HUES64 (cell line): ENCODE data around the gene MASP1. TPM values are rescaled to one million over a fixed set of nuclear protein-coding genes. Genes with fewer than 3 reads are reported as not detected.
A peak's percentile ranks its signal among the peaks of the same experiment; 100 is the strongest.

Experiments
- H3K27ac ChIP-seq: 2 replicates; pipeline ENCODE4 v1.7.0; 2013; ENCODE audit warnings: low read depth, low read length, inconsistent platforms
- H3K27me3 ChIP-seq: 2 replicates; pipeline ENCODE4 v1.6.1; 2013; ENCODE audit warnings: mild to moderate bottlenecking, low read length; ENCODE audit not compliant: insufficient read depth
- H3K36me3 ChIP-seq: 2 replicates; pipeline ENCODE4 v1.6.1; 2013; ENCODE audit warnings: mild to moderate bottlenecking, low read length; ENCODE audit not compliant: insufficient read depth
- H3K4me1 ChIP-seq: 2 replicates; pipeline ENCODE4 v1.6.1; 2013; ENCODE audit warnings: mild to moderate bottlenecking, low read length, moderate library complexity; ENCODE audit not compliant: insufficient read depth
- H3K4me3 ChIP-seq: 2 replicates; pipeline ENCODE4 v1.5.1; 2013; ENCODE audit warnings: mild to moderate bottlenecking, low read length, moderate library complexity
- H3K9ac ChIP-seq: 2 replicates; pipeline ENCODE4 v1.6.1; 2013; ENCODE audit warnings: mild to moderate bottlenecking, low read depth, low read length
- H3K9me3 ChIP-seq: 2 replicates; pipeline ENCODE4 v1.6.1; 2013; ENCODE audit warnings: low read depth, low read length; ENCODE audit not compliant: insufficient read depth
- WGBS: fragments of 150-250, 120-280 bp; methylation state at CpG from one replicate; pipeline ENCODE4 v1.1.7; 2013; ENCODE audit warnings: missing lambda C conversion rate; 5-methylcytosine and 5-hydroxymethylcytosine counted together
- polyA plus RNA-seq, 2 experiments: library from polyadenylated mRNA; stranded (reverse); fragments of 50-300 nt; gene quantifications; one replicate each; pipeline ENCODE4 v1.2.3, GENCODE V29; 2013

MASP1 gene
- 1.7 TPM for polyA plus RNA-seq (2013, experiment 1 of 2)
- 1.8 TPM for polyA plus RNA-seq (2013, experiment 2 of 2)

GRCh38 chr3:187291512-187292132 is at the start of gene MASP1:
Gene MASP1, minus strand, starts transcription at chr3:187291737. Its CDS starts 105 bp downstream, at chr3:187291632.
- Histone ChIP-seq H3K4me1 (peaks cover 28% of the 10 kb centered on the region), H3K27me3 (peaks cover 12% of the 10 kb centered on the region; the same call in 1 of the 2 replicates), H3K9me3 (no peaks in the 10 kb centered on the region), H3K4me3 (peak within 1 kb of the TSS; percentile 57), H3K9ac (no peak within 1 kb of the TSS), H3K36me3 (no peaks in the 10 kb centered on the region), H3K27ac (no peak within 1 kb of the TSS)
- WGBS: 3% methylated on average over 10 of the region's 10 CpGs

- Histone ChIP-seq H3K4me3 (no peak overlapping the region), H3K9me3 (no peaks in the 10 kb centered on the region), H3K9ac (no peak overlapping the region), H3K27ac (no peak overlapping the region), H3K36me3 (no peaks in the 10 kb centered on the region), H3K4me1 (no peaks in the 10 kb centered on the region), H3K27me3 (no peaks in the 10 kb centered on the region)
- WGBS: 100% methylated on average over 1 of the region's 1 CpG
Observed at GRCh38 chr3:187340578-187340977, 49.0 kb upstream of the MASP1 start.

- no peaks in the 10 kb centered on the region for H3K36me3 ChIP-seq
- 78% methylated on average over 3 of the region's 3 CpGs for WGBS
Observed at GRCh38 chr3:187336322-187336721, 44.8 kb upstream of the MASP1 start.

GRCh38 chr3:187334904-187335303 is 43.4 kb upstream of the MASP1 start:
- no peaks in the 10 kb centered on the region for H3K27me3 ChIP-seq
- H3K27ac ChIP-seq: no peak overlapping the region
- H3K4me3 ChIP-seq: no peak overlapping the region
- no peaks in the 10 kb centered on the region for H3K9me3 ChIP-seq
- 93% methylated on average over 4 of the region's 4 CpGs for WGBS
- 0 out of 2 replicates have a peak, but pooled peaks cover 4% of the 10 kb centered on the region for H3K4me1 ChIP-seq
- no peaks in the 10 kb centered on the region for H3K36me3 ChIP-seq
- no peak overlapping the region for H3K9ac ChIP-seq

More at GRCh38 chr3:187336322-187336721, 44.8 kb upstream of the MASP1 start:
- Histone ChIP-seq H3K9me3 (no peaks in the 10 kb centered on the region), H3K27me3 (no peaks in the 10 kb centered on the region), H3K9ac (no peak overlapping the region), H3K4me3 (no peak overlapping the region), H3K27ac (no peak overlapping the region), H3K4me1 (0 out of 2 replicates have a peak, but pooled peaks cover 4% of the 10 kb centered on the region)

GRCh38 chr3:187328691-187329090 is 37.2 kb upstream of the MASP1 start:
- WGBS: 93% methylated on average over 3 of the region's 3 CpGs
- Histone ChIP-seq H3K4me1 (0 out of 2 replicates have a peak, but pooled peaks cover 4% of the 10 kb centered on the region), H3K27me3 (no peaks in the 10 kb centered on the region), H3K4me3 (no peak overlapping the region), H3K36me3 (no peaks in the 10 kb centered on the region), H3K9ac (no peak overlapping the region), H3K9me3 (no peaks in the 10 kb centered on the region), H3K27ac (no peak overlapping the region)

- 82% methylated on average over 1 of the region's 2 CpGs for WGBS
- Histone ChIP-seq H3K36me3 (no peaks in the 10 kb centered on the region), H3K4me3 (no peak overlapping the region), H3K9ac (no peak overlapping the region), H3K9me3 (no peaks in the 10 kb centered on the region), H3K27me3 (no peaks in the 10 kb centered on the region), H3K4me1 (no peaks in the 10 kb centered on the region), H3K27ac (no peak overlapping the region)
Observed at GRCh38 chr3:187327845-187328244, 36.3 kb upstream of the MASP1 start.

GRCh38 chr3:187325632-187326031 is 34.1 kb upstream of the MASP1 start:
- Histone ChIP-seq H3K9ac (no peak overlapping the region), H3K27me3 (no peaks in the 10 kb centered on the region), H3K27ac (no peak overlapping the region), H3K4me1 (no peaks in the 10 kb centered on the region), H3K4me3 (no peak overlapping the region), H3K36me3 (no peaks in the 10 kb centered on the region), H3K9me3 (no peaks in the 10 kb centered on the region)
- 96% methylated on average over 5 of the region's 5 CpGs for WGBS

GRCh38 chr3:187323091-187323490 is 31.6 kb upstream of the MASP1 start:
- Histone ChIP-seq H3K4me1 (peaks cover 7% of the 10 kb centered on the region; the same call in 1 of the 2 replicates), H3K27me3 (no peaks in the 10 kb centered on the region), H3K9me3 (no peaks in the 10 kb centered on the region), H3K27ac (no peak overlapping the region), H3K4me3 (no peak overlapping the region), H3K9ac (no peak overlapping the region), H3K36me3 (no peaks in the 10 kb centered on the region)
- WGBS: 88% methylated on average over 3 of the region's 3 CpGs

- peaks cover 7% of the 10 kb centered on the region; the same call in 1 of the 2 replicates for H3K4me1 ChIP-seq
- no peaks in the 10 kb centered on the region for H3K36me3 ChIP-seq
- 92% methylated on average over 7 of the region's 7 CpGs for WGBS
- H3K27me3 ChIP-seq: no peaks in the 10 kb centered on the region
- H3K9ac ChIP-seq: no peak overlapping the region
- no peak overlapping the region for H3K4me3 ChIP-seq
- no peaks in the 10 kb centered on the region for H3K9me3 ChIP-seq
- no peak overlapping the region for H3K27ac ChIP-seq
Observed at GRCh38 chr3:187322291-187322690, 30.8 kb upstream of the MASP1 start.

GRCh38 chr3:187321766-187322165 is 30.2 kb upstream of the MASP1 start:
- WGBS: 86% methylated on average over 1 of the region's 1 CpG
- no peaks in the 10 kb centered on the region for H3K9me3 ChIP-seq
- no peaks in the 10 kb centered on the region for H3K36me3 ChIP-seq
- no peak overlapping the region for H3K4me3 ChIP-seq
- H3K27ac ChIP-seq: no peak overlapping the region
- H3K4me1 ChIP-seq: peaks cover 7% of the 10 kb centered on the region; the same call in 1 of the 2 replicates
- no peak overlapping the region for H3K9ac ChIP-seq
- H3K27me3 ChIP-seq: no peaks in the 10 kb centered on the region

GRCh38 chr3:187319699-187320302 is 28.3 kb upstream of the MASP1 start:
- Histone ChIP-seq H3K36me3 (no peaks in the 10 kb centered on the region), H3K9ac (no peak overlapping the region), H3K9me3 (no peaks in the 10 kb centered on the region), H3K27ac (no peak overlapping the region), H3K4me1 (peaks cover 7% of the 10 kb centered on the region; the same call in 1 of the 2 replicates), H3K27me3 (no peaks in the 10 kb centered on the region), H3K4me3 (no peak overlapping the region)
- WGBS: 33% methylated on average over 5 of the region's 7 CpGs
